NCI-H128 (cell line): ENCODE data around the gene SSTR4.

Experiments
- DNase-seq: peaks from one replicate; lab custom pipeline; 2025; ENCODE audit not compliant: unreplicated experiment; lab: John Stamatoyannopoulos, UW

The SSTR4 gene

GRCh38 chr20:23039885-23040508, 4.9 kb downstream of the SSTR4 start:
- DNase-seq, result no peak

- no peak for DNase-seq
Observed at GRCh38 chr20:23042270-23042669, 7.2 kb downstream of the SSTR4 start.

DNA sequence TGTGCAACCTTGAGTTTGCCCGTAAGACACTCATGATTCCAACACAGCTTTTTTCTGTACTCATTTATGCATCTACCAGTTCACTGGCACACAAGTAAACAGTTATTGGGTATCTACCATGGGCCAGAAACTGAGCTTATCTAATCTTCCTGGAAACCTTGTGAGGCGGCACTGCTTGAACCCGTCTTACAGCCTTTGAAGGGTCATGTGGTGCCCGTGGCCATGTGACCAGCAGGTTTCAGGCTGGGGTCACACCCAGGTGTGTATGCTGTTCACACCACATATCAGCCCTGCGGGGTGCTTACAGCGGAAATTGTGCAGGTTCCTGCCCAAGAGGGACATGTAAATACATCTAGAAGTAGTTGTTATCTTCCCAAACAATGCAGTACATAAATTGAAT, 8.3 kb downstream of the SSTR4 start:
- DNase-seq, result no peak

DNA sequence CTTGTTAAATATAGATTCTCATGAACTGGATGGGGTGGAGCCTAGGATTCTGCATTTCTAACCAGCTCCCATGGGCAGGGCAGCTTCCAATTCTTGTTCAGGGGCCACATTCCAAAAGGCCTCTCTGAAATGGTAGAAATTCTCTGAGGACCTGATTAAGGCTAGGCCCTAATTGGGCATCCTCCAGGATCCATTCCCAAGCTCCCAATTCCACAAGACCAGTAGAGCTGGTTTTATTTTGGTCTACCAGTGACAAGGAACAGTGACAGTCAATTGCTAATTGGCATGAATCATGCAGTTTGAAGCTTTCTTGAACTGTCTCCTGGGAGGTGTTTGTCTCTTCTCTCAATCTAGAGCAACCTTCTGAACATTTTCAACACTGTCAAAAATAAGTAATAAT, 11.3 kb downstream of the SSTR4 start:
- DNase-seq, result no peak

- DNase-seq, result no peak
Observed at GRCh38 chr20:23047001-23047737, 12.1 kb downstream of the SSTR4 start.

GRCh38 chr20:23047738-23048214, 12.7 kb downstream of the SSTR4 start:
- DNase-seq, result no peak

- DNase-seq, result no peak
Observed at GRCh38 chr20:23048283-23049200, 13.4 kb downstream of the SSTR4 start.

DNA sequence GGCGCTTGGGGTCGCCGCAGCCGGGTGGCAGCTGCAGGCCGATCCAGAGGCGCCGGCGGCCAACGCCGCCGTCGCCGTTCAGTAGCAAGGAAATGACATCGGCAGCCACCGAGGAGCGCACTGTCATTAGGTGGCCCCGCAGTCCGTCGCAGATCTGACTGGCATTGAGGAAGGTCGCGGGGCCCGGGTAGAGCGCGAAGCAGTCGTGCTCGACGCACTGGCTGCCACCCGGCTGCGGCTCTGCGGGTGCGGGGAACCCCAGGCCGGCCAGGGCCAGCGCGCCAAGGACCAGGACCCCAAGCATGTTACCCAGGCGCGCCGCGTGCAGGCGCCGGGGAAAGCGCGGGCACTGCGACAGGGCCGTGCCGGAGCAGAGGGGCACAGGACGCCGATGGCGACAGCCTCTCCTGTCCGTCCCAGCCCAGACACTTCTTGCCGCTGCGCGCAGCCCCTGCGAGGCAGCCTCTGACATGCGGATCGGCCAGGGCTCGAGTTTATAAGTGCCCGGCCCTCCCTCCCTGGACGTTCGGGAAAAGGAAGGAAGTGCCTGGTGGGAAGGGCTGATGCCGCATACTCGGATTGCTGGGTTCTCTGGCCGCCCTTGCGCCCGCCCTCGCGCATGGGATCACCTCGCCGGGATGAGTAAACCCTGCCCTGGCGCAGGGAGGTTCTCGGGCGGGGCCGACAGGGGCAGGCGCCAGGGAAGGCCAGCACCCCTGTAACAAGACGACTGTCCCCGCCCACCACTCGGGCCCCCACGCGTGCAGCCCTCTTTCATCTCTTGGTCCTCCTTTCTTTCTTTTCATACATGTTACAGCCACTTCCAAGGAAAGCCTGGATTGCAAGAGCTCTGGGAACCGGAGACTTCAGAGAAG, 14.3 kb downstream of the SSTR4 start, which contains the start of gene THBD:
THBD (minus strand) TSS at position 472 of the 875 bp plus-strand sequence; CDS start at position 304, 168 bp downstream.
- DNase-seq, result no peak

DNA sequence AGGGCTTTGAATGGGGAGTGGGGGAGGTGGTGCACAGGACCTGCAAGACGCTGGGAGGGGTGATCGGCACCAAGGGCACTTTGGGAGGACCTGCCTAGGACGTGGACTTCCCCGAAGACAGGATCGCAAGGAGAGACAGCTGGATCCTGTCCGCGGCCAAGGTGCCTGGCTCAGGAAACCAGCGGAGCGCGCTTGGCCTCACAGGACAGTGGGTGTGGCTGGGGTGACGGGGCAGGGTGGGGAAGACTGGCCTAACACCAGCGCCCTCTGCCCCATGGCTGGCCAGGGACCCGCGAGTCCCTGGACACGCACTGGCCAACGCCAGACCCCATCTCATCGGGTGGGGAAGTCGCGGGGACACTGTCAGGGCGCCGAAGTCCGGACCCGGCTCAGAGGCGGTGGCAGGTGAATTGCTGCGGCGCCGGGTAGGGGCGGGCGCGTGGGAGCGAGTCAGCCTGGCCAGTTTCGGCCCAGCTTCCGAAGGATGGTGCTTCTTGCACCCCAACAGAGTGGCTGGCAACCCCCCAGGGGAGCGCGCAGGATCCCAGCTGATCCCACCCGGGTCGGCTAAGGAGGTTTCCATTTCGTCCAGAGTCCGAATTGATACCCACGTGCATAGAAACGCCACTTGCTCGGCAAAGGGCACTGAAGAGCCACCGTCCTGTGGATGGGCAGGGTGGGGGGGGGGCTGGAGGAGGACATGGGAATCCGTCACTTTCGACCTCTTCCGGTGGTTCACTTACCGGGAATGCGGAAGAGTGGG, 15.1 kb downstream of the SSTR4 start:
- DNase-seq, result no peak

DNA sequence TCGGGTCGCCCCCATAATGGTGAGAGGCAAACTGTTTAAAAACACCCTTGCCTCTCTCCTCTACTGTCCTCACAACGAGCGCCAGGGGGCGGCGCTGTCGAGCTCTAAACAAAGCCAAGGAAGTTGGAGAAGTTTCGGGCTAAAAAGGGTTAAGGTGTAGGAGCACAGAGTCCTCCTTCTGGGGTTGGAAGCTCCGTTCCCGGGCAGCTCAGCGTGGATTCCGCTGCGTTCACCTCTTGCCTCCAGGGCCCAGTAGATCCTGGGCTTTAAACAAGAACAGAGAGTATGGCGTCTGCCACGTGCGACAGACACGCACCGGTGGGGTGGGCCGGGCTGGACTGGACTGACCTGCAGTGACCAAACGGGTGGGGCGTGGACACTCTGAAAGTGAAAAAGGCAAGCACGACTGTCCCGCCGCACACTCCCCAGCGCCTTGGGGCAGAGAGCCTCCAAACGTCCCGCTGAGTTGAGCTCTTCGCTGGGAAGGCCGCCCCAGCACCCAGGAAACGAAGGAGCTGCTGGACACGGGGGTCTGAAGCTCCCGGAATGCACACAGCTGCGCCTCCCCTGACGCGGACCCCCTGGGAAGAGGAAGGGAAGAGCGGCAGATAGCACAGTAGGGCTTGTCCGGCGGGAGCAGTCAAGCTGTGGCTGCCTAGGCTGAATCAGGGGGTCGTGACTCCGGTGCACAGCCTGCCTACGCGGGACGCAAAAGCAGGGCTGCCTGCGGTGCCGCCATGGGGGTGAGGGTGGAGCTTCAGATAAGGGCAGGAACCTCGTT, 15.9 kb downstream of the SSTR4 start:
- no peak for DNase-seq

GRCh38 chr20:23052904-23053303, 17.8 kb downstream of the SSTR4 start:
- no peak for DNase-seq

DNA sequence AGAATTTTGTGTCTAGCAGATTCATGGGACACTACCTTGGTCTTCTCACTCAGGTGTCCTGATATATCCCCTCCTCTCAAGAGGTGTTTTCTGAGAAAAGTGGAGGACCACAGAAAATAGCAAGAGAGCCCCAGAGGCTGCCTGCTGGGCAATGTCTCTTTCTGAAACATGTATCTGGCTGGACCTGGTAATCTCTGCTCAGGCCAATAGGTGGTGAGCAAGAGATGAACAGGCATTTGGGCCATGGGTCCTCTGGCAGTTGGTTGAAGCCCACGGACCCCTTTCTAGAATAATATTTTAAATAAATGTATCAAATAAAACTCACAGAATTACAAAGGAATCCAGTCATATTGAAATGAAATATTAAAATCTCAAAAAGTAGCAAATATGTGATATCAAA, 23.1 kb downstream of the SSTR4 start:
- DNase-seq, result no peak

GRCh38 chr20:23059001-23059400, 23.9 kb downstream of the SSTR4 start:
- no peak for DNase-seq

- no peak for DNase-seq
Observed at GRCh38 chr20:23059846-23060245, 24.7 kb downstream of the SSTR4 start.

GRCh38 chr20:23060629-23061028, 25.5 kb downstream of the SSTR4 start:
- no peak for DNase-seq

- DNase-seq, result no peak
Observed at GRCh38 chr20:23061262-23061661, 26.1 kb downstream of the SSTR4 start.

GRCh38 chr20:23061734-23062561, 26.8 kb downstream of the SSTR4 start:
- DNase-seq, result no peak

DNA sequence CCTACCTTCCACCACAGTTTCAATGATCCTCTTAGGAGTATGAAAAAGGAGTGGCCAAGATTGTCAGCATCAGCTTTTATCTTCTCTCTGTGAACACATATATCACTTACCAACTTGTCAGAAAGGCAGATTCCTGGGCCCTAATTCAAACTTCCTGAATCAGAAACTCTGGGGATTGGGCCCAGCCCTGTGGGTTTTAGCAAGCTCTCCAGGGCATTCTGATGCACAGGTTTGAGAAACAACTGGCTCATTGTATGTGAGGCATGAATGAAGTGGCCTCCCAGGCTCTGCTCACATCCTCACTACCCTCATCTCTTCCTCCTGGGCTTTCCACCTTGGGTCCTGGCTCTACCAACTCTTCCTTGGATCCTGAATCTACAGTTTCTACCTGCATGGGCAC, 27.5 kb downstream of the SSTR4 start:
- DNase-seq, result no peak
